Peyer's patch (tissue), 4 donors: Measurements from ENCODE around the gene ZNF669.

Experiments
- CTCF ChIP-seq, 6 experiments: fragments of 450-650 bp in 4 of 6; fragments of 200-600 bp in 2 of 6; sonication (generic) in 1 of 6; IDR thresholded peaks; one replicate each; pipeline ENCODE4 v1.5.1; 2017 to 2019; ENCODE audit warnings: antibody characterized with exemption in 6 of 6, mild to moderate bottlenecking in 3 of 6, moderate library complexity in 1 of 6
- POLR2A ChIP-seq, 2 donors: fragments of 450-650 bp; IDR thresholded peaks; one replicate each; pipeline ENCODE4 v1.5.1; 2017; ENCODE audit warnings: antibody characterized with exemption in 2 of 2, mild to moderate bottlenecking in 2 of 2, moderate library complexity in 2 of 2

- TF ChIP-seq POLR2A (IDR thresholded peaks at IDR 0.05), result peak in 1 of 2 donors; percentile 53
- no peak for TF ChIP-seq CTCF (IDR thresholded peaks at IDR 0.05)
Measured at GRCh38 chr1:247078258-247079140, 25.7 kb downstream of the ZNF669 start, which contains the start of gene ZNF670.
